Transverse colon (tissue), 4 donors: ENCODE data around the gene IRGQ. TPM values are rescaled to one million over a fixed set of nuclear protein-coding genes. Genes with fewer than 3 reads are reported as not detected.
A peak's percentile ranks its signal among the peaks of the same experiment; 100 is the strongest.

ENCODE experiments used
- DNase-seq: peaks from one replicate; pipeline ENCODE4 v3.0.0-alpha.2; 2019
- H3K27ac ChIP-seq, 4 donors: fragments of 200-600 bp; sonication (generic); 2 replicates each; pipeline ENCODE4 v1.5.1; 2016 to 2018; ENCODE audit warnings: inconsistent platforms in 4 of 4
- H3K27me3 ChIP-seq: fragments of 200-600 bp; sonication (generic); 2 replicates; pipeline ENCODE4 v1.5.1; 2017; ENCODE audit warnings: inconsistent platforms
- H3K36me3 ChIP-seq, 4 donors: fragments of 200-600 bp; sonication (generic); 2 replicates each; pipeline ENCODE4 v1.5.1; 2017 to 2019; ENCODE audit warnings: inconsistent platforms in 4 of 4
- H3K4me1 ChIP-seq, 4 donors: fragments of 200-600 bp; sonication (generic); 2 replicates each; pipeline ENCODE4 v1.5.1; 2017 to 2020; ENCODE audit warnings: inconsistent platforms in 4 of 4
- H3K4me3 ChIP-seq, 4 donors: fragments of 200-600 bp; sonication (generic); 1 replicate in 1 of 4; 2 replicates in 3 of 4; pipeline versions ENCODE4 v1.5.1 to v1.6.1; 2017 to 2019; ENCODE audit warnings: inconsistent platforms in 4 of 4
- H3K9me3 ChIP-seq, 2 donors: fragments of 200-600 bp; sonication (generic); 2 replicates each; pipeline ENCODE4 v1.5.1; 2017 to 2019; ENCODE audit warnings: inconsistent platforms in 2 of 2
- EP300 ChIP-seq: sonication (generic); formaldehyde crosslinking; IDR thresholded peaks from one replicate; pipeline ENCODE4 v1.6.1; 2017; ENCODE audit warnings: antibody characterized with exemption, low read depth
- POLR2A ChIP-seq: fragments of 450-650 bp; IDR thresholded peaks from one replicate; pipeline ENCODE4 v1.6.1; 2016; ENCODE audit warnings: antibody characterized with exemption, mild to moderate bottlenecking, moderate library complexity
- POLR2AphosphoS5 ChIP-seq, 3 donors: sonication (generic); formaldehyde crosslinking; IDR thresholded peaks; one replicate each; pipeline ENCODE4 v1.6.1; 2016; ENCODE audit warnings: antibody characterized with exemption in 3 of 3
- WGBS, 2 donors: methylation state at CpG; one replicate each; pipeline ENCODE4 v1.1.5; 2018; ENCODE audit warnings: low coverage in 1 of 2; 5-methylcytosine and 5-hydroxymethylcytosine counted together
- in situ Hi-C, 4 donors: fragments of 200-750 bp; cut with MboI; loops; one replicate each; pipeline versions ENCODE4 v1.15.0 to v1.15.1; 2017; ENCODE audit warnings: low sequenced_read_pairs in 3 of 4, low pct_ligation_motif_present in 1 of 4, low pct_unique_long_range_greater_than_20kb in 1 of 4
- intact Hi-C: fragments of 100-400 bp; cut with DNase I; formaldehyde crosslinking; loops from one replicate; pipeline ENCODE4 v1.15.1; 2023; ENCODE audit warnings: low total_unique reads
- total RNA-seq, 4 donors: library from RNA; depleted of rRNA; stranded (reverse); fragments of >200 nt; gene quantifications; one replicate each; pipeline ENCODE4 v1.1.0, GENCODE V29; 2016
- TF ChIP-seq, protein P1 (sequence below), 5 experiments: fragments of 200-600 bp in 3 of 5; fragments of 450-650 bp in 2 of 5; sonication (generic) in 3 of 5; IDR thresholded peaks; 1 replicate in 2 of 5; 2 replicates in 3 of 5; pipeline ENCODE4 v1.5.1; 2016 to 2017; ENCODE audit warnings: antibody characterized with exemption in 5 of 5, inconsistent platforms in 3 of 5, mild to moderate bottlenecking in 2 of 5, moderate library complexity in 1 of 5

IRGQ gene
- total RNA-seq, 4 donors from 2014 or later = 15.7 to 32.5 (median 24.7) TPM

DNA sequence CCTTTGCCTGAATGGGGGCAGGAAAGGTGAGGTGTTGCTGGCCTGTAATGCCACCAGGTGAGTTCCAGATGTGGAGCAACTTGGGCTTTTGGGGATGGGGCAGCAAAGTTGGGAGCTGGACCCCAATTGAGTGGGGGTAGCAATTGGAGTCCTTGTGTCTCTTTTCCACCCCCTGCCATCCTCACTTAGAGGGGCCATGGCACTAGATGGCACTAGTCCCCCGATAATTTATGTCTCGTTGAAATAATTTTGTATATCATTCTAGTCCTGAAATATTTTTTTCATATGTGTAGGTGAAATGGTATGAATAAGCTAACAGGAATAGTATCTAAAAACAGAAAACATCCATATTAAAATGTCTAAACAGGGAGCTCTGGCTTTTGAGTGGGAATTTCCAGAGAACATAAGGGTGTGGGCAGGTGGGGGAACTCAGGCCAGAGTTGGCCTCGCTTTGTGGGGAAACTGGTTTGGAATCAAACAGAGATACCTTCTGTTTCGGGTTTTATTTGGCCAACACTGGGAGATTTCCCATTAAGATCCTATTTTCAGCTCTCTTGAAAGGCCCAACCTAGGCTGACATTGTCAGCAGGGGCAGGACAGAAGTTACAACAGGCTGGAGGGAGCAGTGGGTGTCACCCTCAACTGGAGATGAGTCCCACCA lies 3.8 kb upstream of the IRGQ start:
- intact Hi-C loops = loop anchor here (10.0 kb wide), 1 partner anchor 65 kb away; the partner anchor contains the start of gene ZNF575
- DNase-seq = no peak
- Histone ChIP-seq H3K27me3 (no peaks in the 10 kb centered on the region), H3K4me3 (no peak overlapping the region), H3K36me3 (peaks cover 0 to 6% (median 3%) of the 10 kb centered on the region in 4 donors), H3K27ac (no peak overlapping the region), H3K4me1 (peaks cover 14 to 24% (median 20%) of the 10 kb centered on the region in 4 donors), H3K9me3 (no peaks in the 10 kb centered on the region)
- in situ Hi-C loops = no loop called here
- WGBS, 2 donors = 87 to 89% methylated on average over 3 to 4 of the region's 4 CpGs
- TF ChIP-seq POLR2AphosphoS5 (IDR thresholded peaks at IDR 0.05) (no peak), EP300 (no peak), POLR2A (no peak)
- TF ChIP-seq, protein P1, sequence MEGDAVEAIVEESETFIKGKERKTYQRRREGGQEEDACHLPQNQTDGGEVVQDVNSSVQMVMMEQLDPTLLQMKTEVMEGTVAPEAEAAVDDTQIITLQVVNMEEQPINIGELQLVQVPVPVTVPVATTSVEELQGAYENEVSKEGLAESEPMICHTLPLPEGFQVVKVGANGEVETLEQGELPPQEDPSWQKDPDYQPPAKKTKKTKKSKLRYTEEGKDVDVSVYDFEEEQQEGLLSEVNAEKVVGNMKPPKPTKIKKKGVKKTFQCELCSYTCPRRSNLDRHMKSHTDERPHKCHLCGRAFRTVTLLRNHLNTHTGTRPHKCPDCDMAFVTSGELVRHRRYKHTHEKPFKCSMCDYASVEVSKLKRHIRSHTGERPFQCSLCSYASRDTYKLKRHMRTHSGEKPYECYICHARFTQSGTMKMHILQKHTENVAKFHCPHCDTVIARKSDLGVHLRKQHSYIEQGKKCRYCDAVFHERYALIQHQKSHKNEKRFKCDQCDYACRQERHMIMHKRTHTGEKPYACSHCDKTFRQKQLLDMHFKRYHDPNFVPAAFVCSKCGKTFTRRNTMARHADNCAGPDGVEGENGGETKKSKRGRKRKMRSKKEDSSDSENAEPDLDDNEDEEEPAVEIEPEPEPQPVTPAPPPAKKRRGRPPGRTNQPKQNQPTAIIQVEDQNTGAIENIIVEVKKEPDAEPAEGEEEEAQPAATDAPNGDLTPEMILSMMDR (IDR thresholded peaks at IDR 0.05) = no peak

DNA sequence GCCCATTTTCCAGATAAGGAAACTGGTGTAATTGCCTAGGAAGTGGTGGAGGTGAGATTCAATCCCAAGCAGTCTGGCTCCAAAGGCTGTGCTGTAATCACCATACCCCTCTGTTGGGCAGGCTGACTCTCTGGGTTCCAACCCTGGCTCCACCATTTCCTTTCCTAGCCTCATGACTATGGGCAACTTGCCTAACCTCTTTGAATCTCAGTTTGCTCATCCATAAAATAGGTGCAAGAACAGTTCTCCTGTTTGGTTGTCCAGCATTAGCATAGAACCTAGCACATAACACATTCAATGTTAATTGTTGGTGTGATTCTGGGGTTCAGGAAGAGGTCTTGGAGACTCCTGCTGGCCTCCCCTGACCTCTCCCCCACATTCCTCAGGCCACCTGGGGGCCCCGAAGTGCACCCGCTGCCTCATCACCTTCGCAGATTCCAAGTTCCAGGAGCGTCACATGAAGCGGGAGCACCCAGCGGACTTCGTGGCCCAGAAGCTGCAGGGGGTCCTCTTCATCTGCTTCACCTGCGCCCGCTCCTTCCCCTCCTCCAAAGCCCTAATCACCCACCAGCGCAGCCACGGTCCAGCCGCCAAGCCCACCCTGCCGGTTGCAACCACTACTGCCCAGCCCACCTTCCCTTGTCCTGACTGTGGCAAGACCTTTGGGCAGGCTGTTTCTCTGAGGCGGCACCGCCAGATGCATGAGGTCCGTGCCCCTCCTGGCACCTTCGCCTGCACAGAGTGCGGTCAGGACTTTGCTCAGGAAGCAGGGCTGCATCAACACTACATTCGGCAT lies 2.7 kb upstream of the IRGQ start:
- Histone ChIP-seq H3K4me1 (peaks cover 25 to 34% (median 29%) of the 10 kb centered on the region in 4 donors), H3K4me3 (no peak overlapping the region), H3K27ac (no peak overlapping the region), H3K36me3 (peaks cover 0 to 6% (median 3%) of the 10 kb centered on the region in 4 donors), H3K9me3 (no peaks in the 10 kb centered on the region), H3K27me3 (no peaks in the 10 kb centered on the region)
- DNase-seq = no peak
- TF ChIP-seq EP300 (no peak), POLR2A (no peak)
- TF ChIP-seq, protein P1 (IDR thresholded peaks at IDR 0.05) = no peak
- in situ Hi-C loops = no loop called here
- intact Hi-C loops = loop anchor here (10.0 kb wide), 1 partner anchor 64 kb away; the partner anchor contains the start of gene ZNF575
- 92 to 100% methylated on average over 4 to 19 of the region's 19 CpGs for WGBS, 2 donors

DNA sequence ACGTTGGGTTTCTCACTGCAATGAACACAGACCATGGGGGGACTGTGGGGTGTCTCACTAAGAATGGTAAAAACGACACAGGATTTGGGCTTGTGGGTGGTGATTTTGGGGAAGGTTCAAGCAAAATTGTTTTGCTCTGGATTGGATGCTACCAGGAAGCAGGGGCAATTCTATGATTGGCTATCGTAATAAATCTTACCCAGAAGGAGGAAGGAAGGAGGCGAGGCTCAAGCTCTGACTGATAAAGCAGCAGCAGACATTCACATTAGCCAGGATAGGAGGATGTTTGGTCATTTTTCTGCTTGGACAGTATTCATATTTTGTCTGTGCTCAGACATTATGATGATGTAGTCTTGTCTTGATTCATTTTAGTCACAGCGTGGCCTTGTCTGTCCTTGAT lies 1.9 kb upstream of the IRGQ start:
- WGBS, 2 donors = 40 to 43% methylated on average over 4 to 5 of the region's 5 CpGs

More for the DNA sequence above, 1.9 kb upstream of the IRGQ start:
- intact Hi-C loops (loop anchor here (10.0 kb wide), 1 partner anchor 63 kb away; the partner anchor contains the start of gene ZNF575), in situ Hi-C loops (no loop called here)
- Histone ChIP-seq H3K36me3 (peaks cover 0 to 9% (median 5%) of the 10 kb centered on the region in 4 donors), H3K27ac (peak overlapping the region in 2 of 4 donors; percentile 86 to 97), H3K9me3 (no peaks in the 10 kb centered on the region), H3K4me3 (peak overlapping the region in 1 of 4 donors; percentile 88), H3K27me3 (no peaks in the 10 kb centered on the region), H3K4me1 (peaks cover 25 to 40% (median 31%) of the 10 kb centered on the region in 4 donors)
- DNase-seq = no peak
- TF ChIP-seq EP300 (no peak), POLR2AphosphoS5 (IDR thresholded peaks at IDR 0.05) (no peak), POLR2A (no peak)
- TF ChIP-seq, protein P1 (IDR thresholded peaks at IDR 0.05) = no peak
